Stimulated activated CD8-positive, alpha-beta memory T cell treated with anti-CD3 and anti-CD28 coated beads, Interleukin-12 subunit alpha, Interleukin-12 subunit beta, amount 100 ng/mL, for 1 hour (primary cell): Measurements from ENCODE around the gene ZNF668.
A peak's percentile ranks its signal among the peaks of the same experiment; 100 is the strongest.

ENCODE experiments used
- DNase-seq: peaks from one replicate; pipeline ENCODE4 v3.0.0-alpha.2; 2020; ENCODE audit warnings: low read depth

Gene ZNF668

DNA sequence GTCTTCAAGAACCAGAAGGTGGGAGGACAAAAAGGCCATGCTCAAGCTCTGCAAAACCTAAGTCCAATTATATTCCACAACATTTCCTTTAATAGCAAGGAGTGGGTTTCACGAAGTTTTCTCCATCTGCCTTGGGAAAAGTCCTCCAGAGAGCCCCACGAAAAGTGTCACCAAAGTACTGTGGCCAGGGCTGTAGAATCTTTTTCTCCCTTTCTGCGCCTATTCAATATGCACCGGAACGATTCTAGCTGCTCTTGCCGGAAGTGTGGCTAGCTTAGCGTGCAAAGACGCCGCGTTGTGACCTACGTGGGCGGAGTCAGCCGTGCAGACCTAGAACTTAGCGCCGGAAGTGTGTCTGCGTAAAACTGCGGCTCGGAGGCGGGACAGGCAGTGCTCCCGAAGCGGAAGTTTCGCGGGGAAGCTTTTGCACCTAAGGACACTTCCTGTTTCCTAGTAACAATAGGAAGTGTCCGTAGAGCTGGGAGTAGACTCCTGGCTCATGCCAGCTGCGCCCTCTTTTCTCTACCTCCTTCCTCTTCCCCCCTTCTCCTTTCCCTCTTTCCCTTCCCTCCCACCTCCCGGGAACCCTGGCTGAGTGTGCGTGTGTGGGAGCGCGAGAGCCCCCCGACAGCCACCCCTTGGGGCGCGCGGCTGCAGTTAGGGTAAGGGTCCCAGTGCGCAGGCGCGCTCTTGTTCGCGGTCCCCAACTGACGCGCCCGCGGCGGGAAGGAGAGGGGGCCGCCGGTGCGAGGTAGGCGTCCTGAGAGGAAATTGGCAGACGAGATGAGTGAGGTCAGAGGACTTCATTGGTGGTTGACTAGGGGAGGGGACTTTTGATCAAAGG is at the start of gene ZNF668, which contains the start of gene ZNF646:
Gene ZNF668 (minus strand): TSS at position 271 of the 844 bp plus-strand sequence. CDS start 9,781 bp downstream, outside the sequence.
Gene ZNF646 (plus strand): TSS at position 453 of the 844 bp plus-strand sequence. CDS start 1,903 bp downstream, outside the sequence.
- DNase-seq, result peak; percentile 98

- DNase-seq, result no peak
Measured at GRCh38 chr16:31120129-31120528, 46.1 kb upstream of the ZNF668 start.

- no peak for DNase-seq
Measured at GRCh38 chr16:31118223-31119155, 44.4 kb upstream of the ZNF668 start.

- DNase-seq, result peak; percentile 93
Measured at GRCh38 chr16:31117384-31118222, 43.6 kb upstream of the ZNF668 start, which contains the start of gene KAT8. TSS of gene KAT8 (plus strand) at chr16:31117664. CDS start at chr16:31117682, 18 bp downstream.

GRCh38 chr16:31114468-31114867 is 40.4 kb upstream of the ZNF668 start:
- DNase-seq, result no peak

GRCh38 chr16:31113121-31114120 is 39.4 kb upstream of the ZNF668 start:
- DNase-seq, result no peak

DNA sequence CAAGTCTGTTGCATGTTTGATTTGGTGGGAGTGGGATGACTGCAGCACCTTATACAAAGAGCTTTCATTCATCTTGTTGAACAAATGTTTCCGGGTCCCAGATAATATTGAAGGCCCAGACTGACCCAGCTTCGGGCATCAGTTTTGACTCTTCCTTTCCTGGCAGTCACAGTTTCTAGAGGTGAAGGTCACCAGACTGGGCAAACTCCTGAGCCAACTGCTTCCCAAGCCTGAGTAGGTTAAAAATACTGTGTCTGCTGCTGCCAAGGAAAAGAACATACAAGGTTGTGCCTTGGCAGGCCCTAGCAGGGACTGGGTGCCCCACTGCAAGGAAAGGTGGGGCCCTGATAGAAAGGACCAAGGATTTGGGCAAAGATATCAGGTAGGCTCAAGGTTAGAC is 38.7 kb upstream of the ZNF668 start:
- no peak for DNase-seq

- DNase-seq, result no peak
Measured at GRCh38 chr16:31111881-31112466, 37.9 kb upstream of the ZNF668 start.

GRCh38 chr16:31110106-31111034 is 36.3 kb upstream of the ZNF668 start:
- no peak for DNase-seq

DNA sequence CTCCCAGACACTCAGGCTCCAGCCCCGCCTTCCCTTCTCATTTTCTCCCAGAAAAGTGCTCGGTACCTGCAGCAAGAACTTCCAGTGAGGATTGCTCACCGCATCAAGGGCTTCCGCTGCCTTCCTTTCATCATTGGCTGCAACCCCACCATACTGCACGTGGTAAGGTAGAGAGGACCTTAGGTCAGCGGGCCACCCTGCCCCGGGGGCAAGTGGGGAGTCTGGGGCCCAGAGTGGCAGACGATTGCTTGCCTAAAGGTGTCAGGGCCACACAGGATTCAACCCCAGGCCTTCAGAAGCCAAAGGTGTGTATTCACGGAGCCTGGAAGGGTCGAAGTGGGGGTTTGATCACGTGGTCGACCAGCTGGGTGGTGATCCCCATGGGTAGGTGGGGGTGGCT is 35.6 kb upstream of the ZNF668 start:
- no peak for DNase-seq

- DNase-seq, result no peak
Measured at GRCh38 chr16:31108794-31109558, 34.9 kb upstream of the ZNF668 start.

DNA sequence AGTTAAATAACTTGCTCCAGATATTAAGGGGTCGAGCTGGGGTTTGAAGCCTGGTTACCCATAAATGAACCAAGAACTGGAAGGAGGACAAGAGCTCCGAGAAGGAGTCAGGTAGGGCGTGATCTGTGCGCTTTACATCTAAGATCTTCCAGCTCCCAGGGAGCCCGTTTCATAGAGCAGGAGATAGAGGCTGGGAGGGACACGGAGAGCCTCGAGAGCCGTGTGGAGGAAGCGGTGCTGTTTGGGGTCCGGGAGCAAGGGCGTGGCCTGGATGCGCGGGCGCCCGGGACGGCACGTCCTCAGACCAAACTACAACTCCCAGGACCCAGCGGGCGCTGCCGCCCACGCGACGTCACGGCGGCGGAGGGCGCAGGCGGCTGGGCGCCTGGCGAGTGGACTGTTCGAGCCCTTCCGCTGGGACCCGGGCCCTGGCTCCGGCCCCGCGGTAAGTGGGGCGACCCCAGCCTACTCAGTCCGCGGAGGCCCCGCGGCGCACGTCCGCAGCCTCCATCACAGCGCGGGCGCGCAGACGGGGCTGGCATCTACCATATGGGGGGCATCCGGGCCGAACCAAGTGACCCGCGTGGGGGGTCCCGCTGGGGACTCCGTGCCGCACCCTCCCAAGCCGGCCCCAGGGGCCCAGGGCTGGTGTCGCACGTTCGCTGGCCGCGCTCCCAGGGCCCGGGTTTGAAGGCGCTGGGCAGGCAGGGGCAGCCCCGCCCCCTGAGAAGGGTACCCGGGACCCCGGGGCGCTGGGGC is 34.2 kb upstream of the ZNF668 start, which contains the start of gene BCKDK:
Gene BCKDK (plus strand): TSS at position 352 of the 759 bp plus-strand sequence. CDS start 838 bp downstream, outside the sequence.
- peak; percentile 32 for DNase-seq

DNA sequence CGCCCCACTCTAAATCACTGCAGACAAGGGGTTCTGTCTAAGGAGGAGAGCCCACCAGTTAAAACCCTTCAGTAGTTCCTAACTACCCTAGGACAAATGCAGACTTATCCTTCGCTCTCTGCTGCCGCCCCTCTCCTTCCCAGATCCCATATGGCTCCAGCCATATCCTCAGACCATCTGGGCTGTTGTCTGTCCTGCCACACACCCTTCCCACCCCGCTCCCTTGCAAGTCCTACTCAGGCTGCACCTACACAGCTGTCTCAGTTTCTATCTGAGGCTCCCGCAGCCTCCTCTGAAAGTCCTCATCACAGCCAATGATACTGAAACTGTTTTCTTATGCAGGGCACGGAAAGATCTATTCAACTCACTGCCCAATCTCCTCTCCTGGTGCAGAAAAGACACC is 33.4 kb upstream of the ZNF668 start:
- DNase-seq, result no peak

GRCh38 chr16:31106509-31107464 is 32.7 kb upstream of the ZNF668 start:
- no peak for DNase-seq

- peak; percentile 67 for DNase-seq
Measured at GRCh38 chr16:31105677-31106213, 31.7 kb upstream of the ZNF668 start.
